ENCODE data around the gene KIF11.
A peak's percentile ranks its signal among the peaks of the same experiment; 100 is the strongest.

The KIF11 gene

DNA sequence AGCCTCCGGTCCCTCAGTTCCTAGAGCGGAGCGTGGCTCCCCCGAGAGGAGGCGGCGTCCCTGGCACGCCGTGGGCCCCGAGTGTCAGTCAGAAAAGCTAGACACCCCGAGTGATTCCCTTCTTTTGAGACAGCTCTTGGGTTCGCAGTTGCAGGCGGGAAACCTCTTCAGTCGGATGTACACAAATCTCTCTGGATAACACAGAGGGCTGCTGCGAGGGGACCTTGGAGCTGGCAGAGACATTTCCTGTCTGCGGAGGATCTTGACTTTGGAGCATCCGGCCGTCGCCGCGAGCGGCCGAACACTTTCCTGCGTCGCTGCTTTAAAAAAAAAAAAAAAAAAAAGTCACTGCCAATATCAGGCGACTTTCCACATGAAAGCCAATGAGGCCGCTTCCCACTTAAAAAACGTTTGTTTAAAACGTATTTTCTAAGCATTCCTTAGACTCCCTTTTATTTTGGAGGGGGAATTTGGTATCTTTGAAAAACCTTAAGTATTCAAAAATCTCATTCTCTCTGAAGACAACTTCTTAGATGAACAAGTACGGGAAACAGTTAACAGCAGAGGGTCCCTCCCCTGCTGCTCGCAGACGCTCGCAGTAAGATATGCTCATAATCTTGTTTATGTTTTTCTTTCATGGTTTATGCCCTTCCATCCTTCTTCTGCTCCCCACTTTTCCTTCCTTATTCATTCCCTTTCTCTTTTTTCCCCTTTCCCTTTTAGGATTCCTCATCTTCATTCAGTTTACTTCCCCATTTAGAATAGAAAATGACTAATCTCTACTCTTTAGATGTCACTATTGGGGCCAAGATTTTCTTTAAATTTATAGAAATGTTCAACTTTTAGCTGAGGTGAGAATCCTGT lies 106.8 kb downstream of the KIF11 start:
- no peak for FAIRE-seq
- DNase-seq (ENCODE audit: low spot score) = peak; percentile 53

- DNase-seq (ENCODE audit: low spot score) (no peak), FAIRE-seq (no peak)
Measured at GRCh38 chr10:92702301-92702916, 109.5 kb downstream of the KIF11 start.
